ENCODE results near the gene RELCH.

The RELCH gene, protein sequence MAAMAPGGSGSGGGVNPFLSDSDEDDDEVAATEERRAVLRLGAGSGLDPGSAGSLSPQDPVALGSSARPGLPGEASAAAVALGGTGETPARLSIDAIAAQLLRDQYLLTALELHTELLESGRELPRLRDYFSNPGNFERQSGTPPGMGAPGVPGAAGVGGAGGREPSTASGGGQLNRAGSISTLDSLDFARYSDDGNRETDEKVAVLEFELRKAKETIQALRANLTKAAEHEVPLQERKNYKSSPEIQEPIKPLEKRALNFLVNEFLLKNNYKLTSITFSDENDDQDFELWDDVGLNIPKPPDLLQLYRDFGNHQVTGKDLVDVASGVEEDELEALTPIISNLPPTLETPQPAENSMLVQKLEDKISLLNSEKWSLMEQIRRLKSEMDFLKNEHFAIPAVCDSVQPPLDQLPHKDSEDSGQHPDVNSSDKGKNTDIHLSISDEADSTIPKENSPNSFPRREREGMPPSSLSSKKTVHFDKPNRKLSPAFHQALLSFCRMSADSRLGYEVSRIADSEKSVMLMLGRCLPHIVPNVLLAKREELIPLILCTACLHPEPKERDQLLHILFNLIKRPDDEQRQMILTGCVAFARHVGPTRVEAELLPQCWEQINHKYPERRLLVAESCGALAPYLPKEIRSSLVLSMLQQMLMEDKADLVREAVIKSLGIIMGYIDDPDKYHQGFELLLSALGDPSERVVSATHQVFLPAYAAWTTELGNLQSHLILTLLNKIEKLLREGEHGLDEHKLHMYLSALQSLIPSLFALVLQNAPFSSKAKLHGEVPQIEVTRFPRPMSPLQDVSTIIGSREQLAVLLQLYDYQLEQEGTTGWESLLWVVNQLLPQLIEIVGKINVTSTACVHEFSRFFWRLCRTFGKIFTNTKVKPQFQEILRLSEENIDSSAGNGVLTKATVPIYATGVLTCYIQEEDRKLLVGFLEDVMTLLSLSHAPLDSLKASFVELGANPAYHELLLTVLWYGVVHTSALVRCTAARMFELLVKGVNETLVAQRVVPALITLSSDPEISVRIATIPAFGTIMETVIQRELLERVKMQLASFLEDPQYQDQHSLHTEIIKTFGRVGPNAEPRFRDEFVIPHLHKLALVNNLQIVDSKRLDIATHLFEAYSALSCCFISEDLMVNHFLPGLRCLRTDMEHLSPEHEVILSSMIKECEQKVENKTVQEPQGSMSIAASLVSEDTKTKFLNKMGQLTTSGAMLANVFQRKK

DNA sequence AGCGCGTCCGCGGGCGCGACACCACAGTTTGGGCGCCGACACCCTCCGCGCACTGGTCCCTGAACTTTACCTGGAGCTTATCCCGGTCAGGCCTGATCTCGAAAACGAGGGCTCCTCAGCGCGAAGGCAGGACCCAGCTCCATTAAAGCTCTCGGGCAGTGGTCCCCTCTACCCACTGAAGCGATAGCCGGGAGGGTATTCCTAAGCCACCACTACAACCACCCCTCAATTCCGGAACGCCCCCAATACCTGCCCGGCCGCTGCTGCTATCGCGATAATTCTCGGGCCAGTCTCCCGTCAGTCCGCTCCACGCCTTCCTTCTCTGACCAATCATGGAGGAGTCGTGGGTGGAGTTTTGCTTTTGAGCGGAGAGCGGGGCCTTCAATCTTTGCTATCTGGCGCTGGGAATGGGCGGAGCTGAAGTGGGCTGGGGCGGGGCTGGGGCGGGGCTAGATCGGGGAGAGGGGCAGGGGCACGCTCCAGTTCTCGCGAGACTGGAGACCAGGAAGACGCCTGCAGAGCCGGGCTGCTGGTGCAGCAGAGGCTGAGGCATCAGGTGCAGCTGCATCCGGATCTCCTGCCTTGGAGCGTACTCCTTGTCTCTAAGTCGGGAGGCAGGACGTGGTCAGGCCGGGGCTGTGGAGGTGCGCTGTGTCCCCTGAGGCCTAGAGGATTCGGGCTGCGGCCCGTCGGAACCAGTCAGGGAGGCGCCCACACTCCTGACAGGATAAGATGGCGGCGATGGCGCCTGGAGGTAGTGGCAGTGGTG is at the start of gene RELCH, which contains the start of gene PIGN:
Gene RELCH, plus strand, starts transcription at position 482 of the 769 bp plus-strand sequence. Its CDS starts 251 bp downstream, at position 733.
Gene PIGN, minus strand, starts transcription at position 283 of the 769 bp plus-strand sequence. CDS start 25,703 bp downstream, outside the sequence.
- Histone ChIP-seq H3K27me3 (ENCODE audit: control insufficient read depth in 5 of 5, insufficient read depth in 4 of 5, low read length in 5 of 5) (no peaks in the 10 kb centered on the region), H3K4me1 (ENCODE audit: control insufficient read depth in 5 of 5, insufficient read depth in 5 of 5, low read length in 5 of 5) (peaks cover 3 to 47% (median 40%) of the 10 kb centered on the region in 5 donors), H3K27ac (ENCODE audit: low read depth, low read length) (peak within 1 kb of the TSS; percentile 71), H3K9ac (ENCODE audit: low read length in 5 of 5) (peak within 1 kb of the TSS; percentile 69 to 96 (median 93)), H3K36me3 (ENCODE audit: control insufficient read depth in 5 of 5, insufficient read depth in 5 of 5, low read length in 5 of 5) (no peaks in the 10 kb centered on the region), H3K4me3 (ENCODE audit: low read depth in 1 of 5, low read length in 5 of 5) (peak within 1 kb of the TSS; percentile 89 to 100 (median 100)), H3K9me3 (ENCODE audit: control insufficient read depth in 5 of 5, low read length in 5 of 5) (no peaks in the 10 kb centered on the region)

DNA sequence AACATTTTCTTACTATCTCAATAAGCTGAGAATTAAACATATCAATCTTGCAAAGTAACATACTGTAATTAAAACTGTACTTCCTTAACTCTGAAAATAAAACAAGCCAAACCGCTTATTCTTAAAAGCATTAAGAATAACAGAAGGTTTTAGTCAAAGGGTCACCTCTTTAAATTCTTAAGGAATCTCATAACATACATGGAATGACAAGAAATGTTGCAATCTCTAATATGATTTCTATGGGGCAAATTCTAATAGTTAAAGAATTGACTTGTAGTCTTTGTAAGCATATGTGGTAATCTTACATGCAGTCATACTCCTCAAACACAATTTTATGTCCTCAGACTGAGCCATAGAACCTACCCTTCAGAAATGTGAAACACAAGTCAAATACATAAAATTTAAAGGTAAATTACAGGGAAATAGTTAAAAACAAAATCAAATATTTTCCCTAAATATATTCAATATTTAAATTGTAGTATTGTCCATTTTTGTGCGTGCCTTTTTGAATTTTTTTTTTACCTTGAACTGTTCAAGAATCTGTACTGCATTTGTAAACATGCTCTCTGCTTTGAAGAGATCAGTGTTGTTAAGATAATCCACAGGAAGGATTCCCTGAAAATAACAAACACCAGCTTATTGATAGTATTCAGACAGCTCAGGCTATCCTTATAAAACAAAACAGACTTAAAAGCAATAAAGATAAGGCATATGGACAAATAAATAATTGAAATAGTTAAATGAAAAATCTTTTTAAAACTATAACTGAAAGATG is 48.4 kb upstream of the RELCH start:
- no peaks in the 10 kb centered on the region for H3K27me3 ChIP-seq (ENCODE audit: control insufficient read depth in 5 of 5, insufficient read depth in 4 of 5, low read length in 5 of 5)
- H3K4me3 ChIP-seq (ENCODE audit: low read depth in 1 of 5, low read length in 5 of 5), result no peak overlapping the region
- H3K9ac ChIP-seq (ENCODE audit: low read length in 5 of 5), result no peak overlapping the region
- H3K27ac ChIP-seq (ENCODE audit: low read depth, low read length), result no peak overlapping the region
- H3K9me3 ChIP-seq (ENCODE audit: control insufficient read depth in 5 of 5, low read length in 5 of 5), result no peaks in the 10 kb centered on the region
- no peaks in the 10 kb centered on the region for H3K4me1 ChIP-seq (ENCODE audit: control insufficient read depth in 5 of 5, insufficient read depth in 5 of 5, low read length in 5 of 5)
- peaks cover 14 to 26% (median 16%) of the 10 kb centered on the region in 5 donors for H3K36me3 ChIP-seq (ENCODE audit: control insufficient read depth in 5 of 5, insufficient read depth in 5 of 5, low read length in 5 of 5)

DNA sequence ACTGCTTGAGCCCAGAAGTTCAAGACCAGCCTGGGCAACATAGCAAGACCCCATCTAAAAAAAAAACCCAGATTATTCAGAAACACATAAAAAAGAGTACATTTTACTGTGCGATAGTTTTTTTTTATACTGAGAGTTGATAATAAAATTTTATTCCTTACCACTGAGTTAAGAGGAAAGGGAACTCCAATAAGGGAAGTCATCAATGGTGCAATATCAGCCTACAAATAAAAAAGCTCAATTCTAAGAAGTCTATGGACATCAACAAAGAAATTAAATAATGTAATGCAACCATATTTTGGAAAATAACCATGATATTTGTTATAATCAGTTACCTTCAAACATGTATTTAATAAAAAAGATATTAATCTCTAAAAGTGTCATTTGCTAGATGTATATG is 46.8 kb upstream of the RELCH start:
- Histone ChIP-seq H3K9ac (ENCODE audit: low read length in 5 of 5) (no peak overlapping the region), H3K36me3 (ENCODE audit: control insufficient read depth in 5 of 5, insufficient read depth in 5 of 5, low read length in 5 of 5) (peaks cover 17 to 38% (median 27%) of the 10 kb centered on the region in 5 donors), H3K4me1 (ENCODE audit: control insufficient read depth in 5 of 5, insufficient read depth in 5 of 5, low read length in 5 of 5) (no peaks in the 10 kb centered on the region), H3K27me3 (ENCODE audit: control insufficient read depth in 5 of 5, insufficient read depth in 4 of 5, low read length in 5 of 5) (no peaks in the 10 kb centered on the region), H3K9me3 (ENCODE audit: control insufficient read depth in 5 of 5, low read length in 5 of 5) (no peaks in the 10 kb centered on the region), H3K4me3 (ENCODE audit: low read depth in 1 of 5, low read length in 5 of 5) (no peak overlapping the region), H3K27ac (ENCODE audit: low read depth, low read length) (no peak overlapping the region)

DNA sequence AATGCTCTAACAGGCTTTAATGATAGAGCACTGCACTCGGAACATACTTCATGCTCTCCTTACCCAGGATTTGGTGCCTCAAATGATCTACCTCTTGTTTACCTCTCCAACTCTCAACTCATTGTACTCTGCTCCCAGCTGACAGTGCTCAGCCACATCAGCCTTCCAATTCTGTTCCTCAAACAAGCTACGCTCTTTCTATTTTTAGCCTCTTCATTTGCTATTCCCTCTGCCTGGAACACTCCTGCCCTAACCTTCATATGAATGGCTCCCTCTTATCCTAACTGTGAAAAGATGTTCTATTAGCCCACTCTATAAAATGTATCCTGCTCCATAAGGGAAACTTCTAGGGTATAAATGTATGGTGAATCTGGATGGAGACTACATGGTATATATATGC is 42.7 kb upstream of the RELCH start:
- Histone ChIP-seq H3K9me3 (ENCODE audit: control insufficient read depth in 5 of 5, low read length in 5 of 5) (no peaks in the 10 kb centered on the region), H3K36me3 (ENCODE audit: control insufficient read depth in 5 of 5, insufficient read depth in 5 of 5, low read length in 5 of 5) (peaks cover 17 to 34% (median 18%) of the 10 kb centered on the region in 5 donors), H3K9ac (ENCODE audit: low read length in 5 of 5) (no peak overlapping the region), H3K27ac (ENCODE audit: low read depth, low read length) (no peak overlapping the region), H3K4me3 (ENCODE audit: low read depth in 1 of 5, low read length in 5 of 5) (no peak overlapping the region), H3K27me3 (ENCODE audit: control insufficient read depth in 5 of 5, insufficient read depth in 4 of 5, low read length in 5 of 5) (no peaks in the 10 kb centered on the region), H3K4me1 (ENCODE audit: control insufficient read depth in 5 of 5, insufficient read depth in 5 of 5, low read length in 5 of 5) (no peaks in the 10 kb centered on the region)

DNA sequence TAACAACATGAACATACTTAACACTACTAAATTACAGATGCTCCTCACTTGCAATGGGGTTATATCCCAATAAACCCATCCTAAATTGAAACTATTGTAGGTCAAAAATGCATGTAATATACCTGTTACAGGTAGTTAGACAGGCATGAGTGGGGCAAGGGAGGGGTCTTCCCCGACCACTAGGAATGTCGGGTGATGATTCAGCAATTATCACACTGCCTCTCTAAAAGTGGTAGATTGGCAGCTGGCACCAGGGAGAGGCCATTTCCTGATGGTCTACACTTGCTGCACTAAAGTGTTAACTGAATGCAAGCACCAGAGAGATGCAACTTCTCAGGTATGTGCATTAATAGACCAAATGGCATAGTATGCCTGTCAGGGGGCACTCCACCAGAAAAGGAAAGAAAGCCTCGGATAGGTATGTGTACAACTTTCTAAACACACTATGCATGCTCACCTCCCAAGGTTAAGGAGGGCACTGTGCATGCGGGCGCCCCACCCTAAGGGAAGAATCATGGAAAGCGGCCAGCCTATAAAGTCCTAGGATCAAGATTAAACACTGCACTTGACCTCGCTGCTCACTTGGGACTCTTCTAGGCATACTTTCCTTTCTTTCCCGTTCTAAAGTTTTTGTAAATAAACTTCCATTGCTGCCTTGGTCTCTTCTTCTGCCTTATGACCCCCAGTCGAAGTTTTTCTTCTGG is 35.8 kb upstream of the RELCH start:
- H3K4me1 ChIP-seq (ENCODE audit: control insufficient read depth in 5 of 5, insufficient read depth in 5 of 5, low read length in 5 of 5), result no peaks in the 10 kb centered on the region
- no peaks in the 10 kb centered on the region for H3K27me3 ChIP-seq (ENCODE audit: control insufficient read depth in 5 of 5, insufficient read depth in 4 of 5, low read length in 5 of 5)
- H3K4me3 ChIP-seq (ENCODE audit: low read depth in 1 of 5, low read length in 5 of 5), result no peak overlapping the region
- H3K27ac ChIP-seq (ENCODE audit: low read depth, low read length), result no peak overlapping the region
- H3K9ac ChIP-seq (ENCODE audit: low read length in 5 of 5), result no peak overlapping the region
- H3K9me3 ChIP-seq (ENCODE audit: control insufficient read depth in 5 of 5, low read length in 5 of 5), result no peaks in the 10 kb centered on the region
- peaks cover 0 to 12% (median 3%) of the 10 kb centered on the region in 5 donors for H3K36me3 ChIP-seq (ENCODE audit: control insufficient read depth in 5 of 5, insufficient read depth in 5 of 5, low read length in 5 of 5)

DNA sequence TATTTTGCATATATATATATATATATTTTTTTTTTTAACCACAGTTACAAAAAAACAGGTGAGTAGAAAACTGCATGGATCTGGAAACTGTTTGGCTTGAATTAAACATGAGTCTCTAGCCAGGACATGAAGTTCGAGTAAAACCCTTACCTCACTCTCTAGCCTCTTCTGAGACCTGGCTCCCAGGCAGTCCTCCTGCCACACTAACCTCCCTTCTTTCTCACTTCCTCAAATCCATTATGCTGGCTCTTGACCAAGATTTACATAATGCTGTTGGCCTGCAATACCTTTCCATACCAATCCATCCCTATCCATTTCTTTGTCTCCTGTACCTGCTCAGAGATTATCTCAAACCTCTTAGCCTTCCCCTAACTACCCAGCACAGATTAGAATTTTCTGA is 34.2 kb upstream of the RELCH start:
- Histone ChIP-seq H3K9ac (ENCODE audit: low read length in 5 of 5) (no peak overlapping the region), H3K4me3 (ENCODE audit: low read depth in 1 of 5, low read length in 5 of 5) (no peak overlapping the region), H3K9me3 (ENCODE audit: control insufficient read depth in 5 of 5, low read length in 5 of 5) (no peaks in the 10 kb centered on the region), H3K36me3 (ENCODE audit: control insufficient read depth in 5 of 5, insufficient read depth in 5 of 5, low read length in 5 of 5) (peaks cover 0 to 10% (median 9%) of the 10 kb centered on the region in 5 donors), H3K27ac (ENCODE audit: low read depth, low read length) (no peak overlapping the region), H3K4me1 (ENCODE audit: control insufficient read depth in 5 of 5, insufficient read depth in 5 of 5, low read length in 5 of 5) (no peaks in the 10 kb centered on the region), H3K27me3 (ENCODE audit: control insufficient read depth in 5 of 5, insufficient read depth in 4 of 5, low read length in 5 of 5) (no peaks in the 10 kb centered on the region)

DNA sequence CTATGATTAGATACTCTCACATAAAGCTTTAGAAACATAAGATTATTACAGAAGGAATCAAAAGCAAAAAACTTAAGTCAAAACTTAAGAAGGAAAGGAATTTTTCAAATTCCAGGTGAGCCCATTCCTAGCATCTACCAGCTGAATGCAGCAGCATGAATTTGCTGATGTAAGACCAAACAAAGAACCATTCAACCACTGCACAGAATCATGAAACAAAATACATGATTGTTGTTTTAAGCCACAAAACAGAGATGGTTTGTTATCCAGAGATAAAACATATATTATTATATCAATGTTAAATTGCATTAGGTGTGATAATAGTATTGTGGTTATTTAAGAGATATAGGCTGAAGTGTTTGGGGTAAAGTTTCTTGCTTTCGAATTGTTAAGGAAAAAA is 29.2 kb upstream of the RELCH start:
- no peak overlapping the region for H3K27ac ChIP-seq (ENCODE audit: low read depth, low read length)
- H3K27me3 ChIP-seq (ENCODE audit: control insufficient read depth in 5 of 5, insufficient read depth in 4 of 5, low read length in 5 of 5), result no peaks in the 10 kb centered on the region
- H3K36me3 ChIP-seq (ENCODE audit: control insufficient read depth in 5 of 5, insufficient read depth in 5 of 5, low read length in 5 of 5), result peaks cover 0 to 16% (median 8%) of the 10 kb centered on the region in 5 donors
- H3K4me3 ChIP-seq (ENCODE audit: low read depth in 1 of 5, low read length in 5 of 5), result no peak overlapping the region
- H3K9me3 ChIP-seq (ENCODE audit: control insufficient read depth in 5 of 5, low read length in 5 of 5), result no peaks in the 10 kb centered on the region
- H3K4me1 ChIP-seq (ENCODE audit: control insufficient read depth in 5 of 5, insufficient read depth in 5 of 5, low read length in 5 of 5), result no peaks in the 10 kb centered on the region
- no peak overlapping the region for H3K9ac ChIP-seq (ENCODE audit: low read length in 5 of 5)

DNA sequence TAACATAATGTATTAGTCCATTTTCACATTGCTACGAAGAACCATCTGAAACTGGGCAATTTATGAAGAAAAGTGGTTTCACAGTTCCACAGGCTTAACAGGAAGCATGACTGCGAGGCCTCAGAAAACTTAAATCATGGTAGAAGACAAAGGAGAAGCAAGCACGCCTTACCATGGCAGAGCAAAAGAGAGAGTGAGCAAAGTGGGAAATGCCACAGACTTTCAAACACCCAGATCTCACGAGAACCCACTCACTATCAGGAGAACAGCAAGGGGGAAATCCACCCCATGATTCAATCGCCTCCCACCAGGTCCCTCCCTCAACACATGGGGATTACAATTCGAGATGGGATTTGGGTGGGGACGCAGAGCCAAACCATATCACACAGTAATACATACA is 22.7 kb upstream of the RELCH start:
- H3K4me3 ChIP-seq (ENCODE audit: low read depth in 1 of 5, low read length in 5 of 5), result no peak overlapping the region
- peaks cover 0 to 7% (median 2%) of the 10 kb centered on the region in 5 donors for H3K36me3 ChIP-seq (ENCODE audit: control insufficient read depth in 5 of 5, insufficient read depth in 5 of 5, low read length in 5 of 5)
- no peak overlapping the region for H3K27ac ChIP-seq (ENCODE audit: low read depth, low read length)
- no peaks in the 10 kb centered on the region for H3K27me3 ChIP-seq (ENCODE audit: control insufficient read depth in 5 of 5, insufficient read depth in 4 of 5, low read length in 5 of 5)
- no peaks in the 10 kb centered on the region for H3K9me3 ChIP-seq (ENCODE audit: control insufficient read depth in 5 of 5, low read length in 5 of 5)
- no peaks in the 10 kb centered on the region for H3K4me1 ChIP-seq (ENCODE audit: control insufficient read depth in 5 of 5, insufficient read depth in 5 of 5, low read length in 5 of 5)
- no peak overlapping the region for H3K9ac ChIP-seq (ENCODE audit: low read length in 5 of 5)
